Activated CD8-positive, alpha-beta memory T cell treated with anti-CD3 and anti-CD28 coated beads for 4 hours (primary cell): ENCODE data around the gene SLC41A3.
A peak's percentile ranks its signal among the peaks of the same experiment; 100 is the strongest.
"Not testable (repeated sequence)": the region's sequence is repeated elsewhere in the genome, so short reads cannot be mapped to it uniquely, and the experiment has no call there.

Experiments
- DNase-seq, 2 donors: peaks; one replicate each; pipeline ENCODE4 v3.0.0-alpha.2; 2020; ENCODE audit warnings: low read depth in 2 of 2

SLC41A3 gene

GRCh38 chr3:126003447-126004190 lies 80.3 kb downstream of the SLC41A3 start:
- DNase-seq: no peak

- DNase-seq: no peak
Measured at GRCh38 chr3:126002189-126002588, 81.7 kb downstream of the SLC41A3 start.

- not testable (repeated sequence) for DNase-seq
Measured at GRCh38 chr3:125996751-125997150, 87.2 kb downstream of the SLC41A3 start.

GRCh38 chr3:125990253-125990970 lies 93.5 kb downstream of the SLC41A3 start:
- peak; percentile 25 to 46 for DNase-seq

GRCh38 chr3:125984951-125985350 lies 99.0 kb downstream of the SLC41A3 start:
- DNase-seq: not testable (repeated sequence)

- not testable (repeated sequence) for DNase-seq
Measured at GRCh38 chr3:125977104-125977503, 106.8 kb downstream of the SLC41A3 start.

- not testable (repeated sequence) for DNase-seq
Measured at GRCh38 chr3:125976003-125976390, 107.9 kb downstream of the SLC41A3 start.

GRCh38 chr3:125975245-125976002 lies 108.5 kb downstream of the SLC41A3 start:
- DNase-seq: not testable (repeated sequence)

- DNase-seq: not testable (repeated sequence)
Measured at GRCh38 chr3:125971997-125972944, 111.7 kb downstream of the SLC41A3 start.

GRCh38 chr3:125968701-125969592 lies 115.0 kb downstream of the SLC41A3 start, which contains the start of gene ROPN1B:
TSS of gene ROPN1B (plus strand) at chr3:125969178. CDS start at chr3:125972055, 2,877 bp downstream.
- not testable (repeated sequence) for DNase-seq

- DNase-seq: not testable (repeated sequence)
Measured at GRCh38 chr3:125968121-125968520, 115.8 kb downstream of the SLC41A3 start.

GRCh38 chr3:125967156-125967555 lies 116.8 kb downstream of the SLC41A3 start:
- DNase-seq: no peak

- no peak for DNase-seq
Measured at GRCh38 chr3:125965505-125965904, 118.4 kb downstream of the SLC41A3 start.

GRCh38 chr3:125963834-125964233 lies 120.1 kb downstream of the SLC41A3 start:
- DNase-seq: not testable (repeated sequence)

GRCh38 chr3:125961289-125961589 lies 122.7 kb downstream of the SLC41A3 start:
- no peak for DNase-seq

- no peak for DNase-seq
Measured at GRCh38 chr3:125960456-125961288, 123.3 kb downstream of the SLC41A3 start.

GRCh38 chr3:125960066-125960424 lies 123.9 kb downstream of the SLC41A3 start:
- no peak for DNase-seq

- DNase-seq: no peak
Measured at GRCh38 chr3:125959317-125960065, 124.4 kb downstream of the SLC41A3 start.
